ENCODE results near the gene AEBP1. TPM values are rescaled to one million over a fixed set of nuclear protein-coding genes. Genes with fewer than 3 reads are reported as not detected.

Gene AEBP1
- total RNA-seq, 1 donor from 2014 or later: 1,349 TPM

- Histone ChIP-seq H3K27me3 (no peaks in the 10 kb centered on the region), H3K9me3 (no peaks in the 10 kb centered on the region), H3K4me1 (no peaks in the 10 kb centered on the region), H3K36me3 (no peaks in the 10 kb centered on the region), H3K4me3 (no peak overlapping the region), H3K27ac (no peak overlapping the region)
- intact Hi-C loops (cut with DNase I): no loop called here
- no peak for DNase-seq (ENCODE audit: low spot score in 2 of 2)
- TF ChIP-seq CTCF (IDR thresholded peaks at IDR 0.05): no peak
Observed at GRCh38 chr7:44158096-44158872, 54.1 kb downstream of the AEBP1 start.

- peak in 1 of 2 donors; percentile 38 for DNase-seq (ENCODE audit: low spot score in 2 of 2)
- Histone ChIP-seq H3K27ac (no peak overlapping the region), H3K27me3 (no peaks in the 10 kb centered on the region), H3K36me3 (no peaks in the 10 kb centered on the region), H3K4me1 (no peaks in the 10 kb centered on the region), H3K9me3 (no peaks in the 10 kb centered on the region), H3K4me3 (no peak overlapping the region)
- intact Hi-C loops (cut with DNase I): no loop called here
- TF ChIP-seq CTCF (IDR thresholded peaks at IDR 0.05): no peak
Observed at GRCh38 chr7:44158873-44159631, 54.9 kb downstream of the AEBP1 start.

DNA sequence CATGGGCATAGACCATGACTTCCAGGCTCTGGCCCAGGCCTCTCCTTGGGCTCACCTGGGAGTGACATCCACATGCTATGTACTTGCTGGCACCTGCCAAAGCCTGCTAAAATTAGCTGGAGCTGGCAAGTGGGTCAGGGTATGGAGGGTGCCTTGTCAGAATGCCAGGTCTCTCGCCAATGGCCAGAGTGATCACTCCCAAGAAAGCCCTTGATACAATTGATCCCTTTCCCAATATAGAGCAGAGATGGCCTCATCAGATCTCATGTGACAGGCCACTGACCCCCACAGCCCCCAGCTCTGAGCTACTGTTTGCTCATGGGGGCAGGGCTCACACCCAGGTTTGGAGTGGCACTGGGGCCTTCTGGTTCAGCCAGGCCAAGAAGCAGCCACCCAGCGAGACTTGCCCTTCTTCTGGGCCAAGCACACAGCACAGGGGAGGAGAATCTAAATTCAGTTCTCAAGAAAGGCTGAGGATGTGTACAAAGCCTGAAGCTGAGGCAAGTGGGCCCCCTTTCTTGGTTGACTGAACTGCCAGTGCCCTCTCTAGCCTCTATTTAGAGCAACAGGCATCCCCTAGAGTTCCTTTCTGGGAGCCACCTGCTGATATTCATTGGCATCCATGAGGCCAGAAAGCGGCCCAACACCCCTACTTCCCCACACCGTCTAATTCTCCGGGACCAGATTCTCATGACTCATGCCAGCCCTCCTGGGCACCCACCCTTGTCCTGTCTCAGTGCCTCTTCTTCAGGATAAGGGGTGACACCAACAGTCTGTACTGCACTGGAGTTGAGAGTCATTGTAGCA lies 55.9 kb downstream of the AEBP1 start:
- Histone ChIP-seq H3K27ac (no peak overlapping the region), H3K36me3 (no peaks in the 10 kb centered on the region), H3K4me1 (no peaks in the 10 kb centered on the region), H3K4me3 (no peak overlapping the region), H3K27me3 (no peaks in the 10 kb centered on the region), H3K9me3 (no peaks in the 10 kb centered on the region)
- intact Hi-C loops (cut with DNase I): no loop called here
- TF ChIP-seq CTCF (IDR thresholded peaks at IDR 0.05): no peak
- peak in 1 of 2 donors; percentile 40 for DNase-seq (ENCODE audit: low spot score in 2 of 2)

DNA sequence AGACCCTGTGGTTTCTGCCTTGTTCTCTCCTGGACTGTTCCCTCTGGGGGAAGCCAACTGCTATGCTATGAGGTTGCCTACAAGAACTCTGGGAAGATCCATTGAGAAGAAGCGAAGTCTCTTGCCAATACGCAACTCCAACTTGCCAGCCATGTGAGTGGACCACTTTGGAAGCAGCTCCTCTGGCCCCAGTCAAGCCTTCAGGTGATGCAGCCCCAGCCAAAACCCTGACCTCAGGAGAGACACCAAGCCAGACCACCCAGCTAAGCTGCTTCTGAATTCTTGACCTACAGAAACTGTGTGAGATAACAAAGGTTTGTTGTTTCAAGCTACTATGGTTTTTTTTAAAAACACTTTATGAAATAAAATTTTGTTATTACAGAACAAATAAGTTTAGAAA lies 57.2 kb downstream of the AEBP1 start:
- H3K27me3 ChIP-seq: no peaks in the 10 kb centered on the region
- H3K27ac ChIP-seq: no peak overlapping the region
- no peaks in the 10 kb centered on the region for H3K36me3 ChIP-seq
- H3K4me1 ChIP-seq: no peaks in the 10 kb centered on the region
- intact Hi-C loops (cut with DNase I): no loop called here
- TF ChIP-seq CTCF (IDR thresholded peaks at IDR 0.05): no peak
- no peak overlapping the region for H3K4me3 ChIP-seq
- H3K9me3 ChIP-seq: no peaks in the 10 kb centered on the region
- no peak for DNase-seq (ENCODE audit: low spot score in 2 of 2)

DNA sequence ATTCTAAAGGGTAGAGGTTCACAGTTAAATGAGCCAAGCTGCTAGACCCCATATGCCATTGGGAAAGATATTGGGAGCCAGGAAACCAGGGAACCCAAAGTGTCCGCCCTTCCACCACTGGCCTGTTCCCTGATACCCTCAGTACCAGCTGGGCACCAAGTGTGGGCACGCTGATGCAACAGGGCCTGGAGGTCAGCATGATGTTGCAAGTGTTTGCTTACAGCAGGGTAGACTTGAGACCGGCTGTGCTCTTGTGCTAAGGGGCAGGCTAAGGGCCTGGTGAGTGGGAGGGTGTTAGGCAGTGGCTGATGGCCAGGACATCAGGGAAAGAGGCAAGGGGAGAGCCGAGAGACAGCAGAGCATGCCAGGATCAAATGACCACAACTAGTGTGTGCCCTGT lies 58.0 kb downstream of the AEBP1 start:
- no peak for TF ChIP-seq CTCF (IDR thresholded peaks at IDR 0.05)
- peak in 1 of 2 donors; percentile 55 for DNase-seq (ENCODE audit: low spot score in 2 of 2)
- H3K27me3 ChIP-seq: no peaks in the 10 kb centered on the region
- H3K36me3 ChIP-seq: no peaks in the 10 kb centered on the region
- no peak overlapping the region for H3K4me3 ChIP-seq
- H3K27ac ChIP-seq: no peak overlapping the region
- H3K9me3 ChIP-seq: no peaks in the 10 kb centered on the region
- H3K4me1 ChIP-seq: no peaks in the 10 kb centered on the region
- intact Hi-C loops (cut with DNase I): no loop called here

Measured in ascending aorta (tissue), 2 donors.